H1 (cell line): ENCODE results near the gene FAM219A. TPM values are rescaled to one million over a fixed set of nuclear protein-coding genes. Genes with fewer than 3 reads are reported as not detected.

Experiments
- CTCF ChIA-PET: fragments of 300-600 bp; sonication (Branson Sonifier 250); formaldehyde crosslinking; loops from one replicate; lab custom pipeline; 2021; ENCODE audit not compliant: partially characterized antibody; lab: Charles Lee
- POLR2A ChIA-PET: fragments of 300-600 bp; sonication (Branson Sonifier 250); formaldehyde crosslinking; loops from one replicate; lab custom pipeline; 2021; ENCODE audit warnings: inconsistent platforms; ENCODE audit not compliant: partially characterized antibody; lab: Charles Lee
- DNase-seq, 2 experiments: peaks; one replicate each; pipeline versions ENCODE4 v3.0.0 to v3.0.0-alpha.2; 2010 to 2022; ENCODE audit warnings: low spot score in 2 of 2, low read depth in 1 of 2, mixed read lengths in 1 of 2
- FAIRE-seq: peaks from 2 replicates; lab custom pipeline; 2011; peaks lifted over from hg19 to GRCh38; lab: Jason Lieb, UNC
- H2AFZ ChIP-seq: 2 replicates; pipeline ENCODE4 v1.8.1; 2012; ENCODE audit warnings: low read length, inconsistent platforms
- H2AK5ac ChIP-seq: 2 replicates; pipeline ENCODE4 v1.6.1; 2013; ENCODE audit warnings: low read depth, low read length
- H2BK120ac ChIP-seq: replicated peaks from 2 replicates; pipeline ENCODE3; 2013; ENCODE audit warnings: low read depth, low read length, inconsistent platforms
- H2BK12ac ChIP-seq: 2 replicates; pipeline ENCODE4 v1.6.1; 2013; ENCODE audit warnings: low read depth, low read length
- H2BK15ac ChIP-seq: 2 replicates; pipeline ENCODE4 v1.6.1; 2013; ENCODE audit warnings: low read length
- H2BK20ac ChIP-seq: 2 replicates; pipeline ENCODE4 v1.6.1; 2013; ENCODE audit warnings: low read length
- H2BK5ac ChIP-seq: 2 replicates; pipeline ENCODE4 v1.6.1; 2013; ENCODE audit warnings: low read depth, low read length
- H3K14ac ChIP-seq: 2 replicates; pipeline ENCODE4 v1.6.1; 2013; ENCODE audit warnings: inconsistent platforms; ENCODE audit not compliant: insufficient read length
- H3K18ac ChIP-seq: 2 replicates; pipeline ENCODE4 v1.6.1; 2013; ENCODE audit warnings: low read length; ENCODE audit errors: extremely low read depth
- H3K23ac ChIP-seq: 2 replicates; pipeline ENCODE4 v1.6.1; 2013; ENCODE audit warnings: inconsistent platforms; ENCODE audit not compliant: insufficient read length
- H3K23me2 ChIP-seq: 2 replicates; pipeline ENCODE4 v1.6.1; 2013; ENCODE audit warnings: low read depth, low read length
- H3K27ac ChIP-seq: 2 replicates; pipeline ENCODE4 v1.6.1; 2011; ENCODE audit warnings: low read depth, low read length, inconsistent platforms
- H3K27me3 ChIP-seq, 4 experiments: replicated peaks in 1 of 4; 1 replicate in 1 of 4; 2 replicates in 3 of 4; pipeline versions ENCODE4 v1.6.1 to v1.8.1; 2011 to 2013; ENCODE audit warnings: low read length in 3 of 4, mild to moderate bottlenecking in 3 of 4, inconsistent platforms in 2 of 4, mixed read lengths in 2 of 4, moderate library complexity in 1 of 4; ENCODE audit not compliant: control insufficient read depth in 3 of 4, insufficient read depth in 3 of 4; ENCODE audit errors: extremely low read depth in 1 of 4
- H3K36me3 ChIP-seq, 4 experiments: 2 replicates each; pipeline versions ENCODE4 v1.6.1 to v1.8.1; 2011 to 2013; ENCODE audit warnings: mild to moderate bottlenecking in 4 of 4, low read length in 3 of 4, moderate library complexity in 2 of 4, control low read depth in 1 of 4, inconsistent platforms in 1 of 4; ENCODE audit not compliant: insufficient read depth in 4 of 4, control insufficient read depth in 2 of 4
- H3K4ac ChIP-seq: replicated peaks from 2 replicates; pipeline ENCODE3; 2013; ENCODE audit warnings: low read length, low read depth, mixed read lengths, inconsistent platforms; ENCODE audit not compliant: insufficient read length
- H3K4me1 ChIP-seq, 4 experiments: replicated peaks in 1 of 4; 1 replicate in 1 of 4; 2 replicates in 3 of 4; pipeline versions ENCODE4 v1.6.1 to v1.8.1; 2011 to 2013; ENCODE audit warnings: low read length in 3 of 4, inconsistent platforms in 2 of 4, mixed read lengths in 1 of 4; ENCODE audit not compliant: insufficient read depth in 4 of 4, control insufficient read depth in 3 of 4
- H3K4me2 ChIP-seq, 2 experiments: 2 replicates each; pipeline versions ENCODE4 v1.6.1 to v1.8.1; 2011 to 2013; ENCODE audit warnings: low read depth in 2 of 2, low read length in 2 of 2, control low read depth in 1 of 2, inconsistent platforms in 1 of 2, mild to moderate bottlenecking in 1 of 2; ENCODE audit not compliant: insufficient read depth in 1 of 2
- H3K4me3 ChIP-seq, 4 experiments: fragments of 200-600, 300-600 bp in 1 of 4; sonication (generic), shearing (Covaris generic), sonication (Bioruptor Twin) in 1 of 4; 2 replicates each; pipeline versions ENCODE4 v1.5.1 to v1.8.1; 2011 to 2016; ENCODE audit warnings: low read length in 4 of 4, low read depth in 3 of 4, control low read depth in 2 of 4, inconsistent platforms in 2 of 4, mild to moderate bottlenecking in 2 of 4, mixed read lengths in 1 of 4, moderate library complexity in 1 of 4; ENCODE audit not compliant: insufficient read depth in 2 of 4; ENCODE audit errors: extremely low read depth in 1 of 4
- H3K56ac ChIP-seq: replicated peaks from 2 replicates; pipeline ENCODE3; 2013; ENCODE audit warnings: low read depth, mild to moderate bottlenecking, mixed read lengths, low read length, inconsistent platforms; ENCODE audit not compliant: insufficient read length
- H3K79me1 ChIP-seq: 2 replicates; pipeline ENCODE4 v1.6.1; 2013; ENCODE audit warnings: low read depth, low read length, control low read depth
- H3K79me2 ChIP-seq, 2 experiments: 2 replicates each; pipeline versions ENCODE4 v1.6.1 to v1.8.1; 2012 to 2013; ENCODE audit warnings: low read length in 2 of 2, mild to moderate bottlenecking in 2 of 2, inconsistent platforms in 1 of 2; ENCODE audit not compliant: insufficient read depth in 2 of 2, control insufficient read depth in 1 of 2
- H3K9ac ChIP-seq, 4 experiments: replicated peaks in 1 of 4; 1 replicate in 1 of 4; 2 replicates in 3 of 4; pipeline versions ENCODE4 v1.6.1 to v1.8.1; 2011 to 2013; ENCODE audit warnings: low read depth in 3 of 4, low read length in 3 of 4, control low read depth in 2 of 4, mild to moderate bottlenecking in 2 of 4, moderate library complexity in 2 of 4, inconsistent platforms in 1 of 4; ENCODE audit errors: extremely low read depth in 1 of 4
- H3K9me3 ChIP-seq, 2 experiments: 2 replicates each; pipeline versions ENCODE4 v1.6.1 to v1.8.1; 2012 to 2013; ENCODE audit warnings: mild to moderate bottlenecking in 2 of 2, moderate library complexity in 2 of 2, control low read depth in 1 of 2, inconsistent platforms in 1 of 2, low read depth in 1 of 2, low read length in 1 of 2, mixed read lengths in 1 of 2; ENCODE audit not compliant: insufficient read depth in 2 of 2
- H4K20me1 ChIP-seq, 2 experiments: replicated peaks in 1 of 2; 2 replicates each; pipeline versions ENCODE3 to v1.8.1; 2011 to 2013; ENCODE audit warnings: inconsistent platforms in 2 of 2, low read length in 2 of 2, mild to moderate bottlenecking in 1 of 2; ENCODE audit not compliant: insufficient read depth in 2 of 2, control insufficient read depth in 1 of 2
- H4K5ac ChIP-seq: 2 replicates; pipeline ENCODE4 v1.6.1; 2013; ENCODE audit warnings: low read length, low read depth, mixed read lengths, inconsistent platforms; ENCODE audit not compliant: insufficient read length
- H4K8ac ChIP-seq: 2 replicates; pipeline ENCODE4 v1.8.0; 2013; ENCODE audit warnings: mild to moderate bottlenecking, moderate library complexity, low read length, inconsistent platforms; ENCODE audit not compliant: insufficient read depth; ENCODE audit errors: extremely low read depth
- H4K91ac ChIP-seq: replicated peaks from 2 replicates; pipeline ENCODE3; 2013; ENCODE audit warnings: low read length, mixed read lengths, inconsistent platforms; ENCODE audit not compliant: insufficient read length
- CREB1 ChIP-seq: IDR thresholded peaks from 2 replicates; pipeline ENCODE4 v1.6.1; 2012; ENCODE audit warnings: inconsistent platforms
- EP300 ChIP-seq, 2 experiments: IDR thresholded peaks; 1 replicate in 1 of 2; 2 replicates in 1 of 2; pipeline ENCODE4 v1.6.1; 2011 to 2012; ENCODE audit warnings: low read depth in 2 of 2, low read length in 2 of 2, mild to moderate bottlenecking in 2 of 2, borderline replicate concordance in 1 of 2, inconsistent platforms in 1 of 2, moderate library complexity in 1 of 2
- HDAC6 ChIP-seq: IDR thresholded peaks from one replicate; pipeline ENCODE4 v1.7.1; 2012; ENCODE audit warnings: low read depth, mild to moderate bottlenecking, inconsistent platforms, low read length, moderate library complexity
- KDM4A ChIP-seq: IDR thresholded peaks from one replicate; pipeline ENCODE4 v1.7.1; 2012; ENCODE audit warnings: low read depth, mild to moderate bottlenecking, moderate library complexity, low read length, inconsistent platforms; ENCODE audit not compliant: severe bottlenecking
- RBBP5 ChIP-seq: IDR thresholded peaks from 2 replicates; pipeline ENCODE4 v1.7.1; 2012; ENCODE audit warnings: low read depth, mild to moderate bottlenecking, inconsistent platforms, low read length, moderate library complexity, borderline replicate concordance
- SIRT6 ChIP-seq: IDR thresholded peaks from one replicate; pipeline ENCODE4 v1.7.1; 2012; ENCODE audit warnings: low read length, inconsistent platforms
- SRF ChIP-seq: IDR thresholded peaks from 2 replicates; pipeline ENCODE4 v1.6.1; 2011; ENCODE audit warnings: mild to moderate bottlenecking, low read depth, low read length, moderate library complexity
- SUZ12 ChIP-seq: fragments of 200-600 bp; sonication (generic); IDR thresholded peaks from 2 replicates; pipeline ENCODE4 v1.6.1; 2012; ENCODE audit warnings: mild to moderate bottlenecking, inconsistent platforms, low read length, moderate library complexity, mixed read lengths
- TCF12 ChIP-seq: IDR thresholded peaks from 2 replicates; pipeline ENCODE4 v1.6.1; 2011; ENCODE audit warnings: low read depth, mild to moderate bottlenecking, low read length
- YY1 ChIP-seq: IDR thresholded peaks from 2 replicates; pipeline ENCODE4 v1.6.1; 2011; ENCODE audit warnings: low read depth, mild to moderate bottlenecking, low read length
- ZNF274 ChIP-seq: IDR thresholded peaks from 2 replicates; pipeline ENCODE4 v1.7.0; 2012; ENCODE audit warnings: low read length, borderline replicate concordance; ENCODE audit errors: extremely low read depth
- WGBS, 2 experiments: shearing (Covaris generic) in 1 of 2; methylation state at CpG; one replicate each; pipeline versions ENCODE4 v1.1.6 to v1.1.7; 2013 to 2015; ENCODE audit warnings: low lambda C conversion rate in 2 of 2, mixed read lengths in 2 of 2, inconsistent platforms in 1 of 2, low coverage in 1 of 2, missing lambda C conversion rate in 1 of 2; ENCODE audit not compliant: insufficient replicate concordance in 2 of 2, insufficient coverage in 1 of 2, insufficient read length in 1 of 2; ENCODE audit errors: extremely low coverage in 1 of 2, missing lambda C conversion rate in 1 of 2; 5-methylcytosine and 5-hydroxymethylcytosine counted together
- polyA plus RNA-seq, 7 experiments: library from polyadenylated mRNA; depleted of rRNA in 3 of 7; stranded (reverse) in 5 of 7; unstranded in 2 of 7; fragments of >200 nt in 5 of 7; fragments of 200-250 nt in 2 of 7; gene quantifications; 1 replicate in 5 of 7; 2 replicates in 1 of 7; 4 replicates in 1 of 7; pipeline versions ENCODE4 v1.2.1 to v1.2.3, GENCODE V29; 2011 to 2013; ENCODE audit warnings: missing spikeins in 2 of 7, mixed read lengths in 2 of 7
- total RNA-seq: library from RNA; stranded (reverse); fragmentation: NEBNext Ultra II Directional; extraction: Animal tissue kit (Norgen Biotek cat#: 25700); gene quantifications from 2 replicates; pipeline ENCODE4 v1.2.1, GENCODE V29; 2021
- TF ChIP-seq, protein P1 (sequence below): IDR thresholded peaks from 2 replicates; pipeline ENCODE4 v1.6.1; 2012; ENCODE audit warnings: inconsistent platforms
- TF ChIP-seq, protein P2 (sequence below): IDR thresholded peaks from 2 replicates; pipeline ENCODE4 v1.6.1; 2011; ENCODE audit warnings: low read length, improper control_type of control experiment

The FAM219A gene
- total and polyA plus RNA-seq, 2 of the 8 experiments (the other 6 are each of a cell fraction or from before 2014, with no cell fraction given): 7.7 to 10.4 TPM

DNA sequence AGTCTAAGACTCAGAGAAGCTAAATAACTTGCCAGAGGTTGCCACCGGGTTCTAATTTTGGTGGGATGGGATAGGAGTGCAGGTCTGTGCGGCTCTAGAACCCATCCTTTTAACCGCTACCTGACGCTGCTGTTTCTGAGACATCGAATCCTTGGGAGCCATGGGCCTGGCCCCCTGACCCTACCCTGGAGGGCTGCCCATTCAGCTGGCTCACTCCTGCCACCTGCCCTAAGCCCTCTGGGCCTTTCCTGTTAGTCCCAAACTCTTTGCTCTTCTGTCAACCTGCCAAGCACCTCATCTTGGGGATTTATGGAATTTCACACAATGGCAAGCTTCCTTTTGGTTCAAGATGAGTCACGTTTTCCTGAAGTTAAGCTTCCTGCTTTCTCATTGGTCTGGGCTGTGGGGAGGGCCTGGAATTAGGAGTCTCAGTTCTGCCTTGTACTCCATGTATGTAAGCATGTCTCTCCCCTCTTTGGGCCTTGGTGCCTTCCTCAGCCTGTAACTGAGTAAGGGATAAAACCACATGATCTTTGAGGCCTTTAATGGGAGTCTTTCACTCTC, 37.9 kb upstream of the FAM219A start:
- Histone ChIP-seq H3K9me3 (no peaks in the 10 kb centered on the region), H2BK12ac (no peak overlapping the region), H3K27me3 (no peaks in the 10 kb centered on the region; a peak in 1 of 7 replicates), H4K5ac (no peak overlapping the region), H3K27ac (no peak overlapping the region), H3K23ac (no peak overlapping the region), H4K20me1 (no peaks in the 10 kb centered on the region), H3K18ac (no peak overlapping the region), H3K4ac (no peak overlapping the region), H3K23me2 (no peaks in the 10 kb centered on the region), H2AK5ac (no peak overlapping the region), H3K4me3 (no peak overlapping the region), H4K91ac (no peak overlapping the region), H3K4me2 (no peak overlapping the region), H2BK20ac (no peak overlapping the region), H3K14ac (no peak overlapping the region), H3K9ac (no peak overlapping the region), H3K79me1 (no peaks in the 10 kb centered on the region), H4K8ac (no peak overlapping the region), H3K36me3 (no peaks in the 10 kb centered on the region), H2BK120ac (no peak overlapping the region), H2BK15ac (no peak overlapping the region), H3K79me2 (no peaks in the 10 kb centered on the region), H3K56ac (no peak overlapping the region), H2AFZ (no peak overlapping the region), H3K4me1 (no peaks in the 10 kb centered on the region), H2BK5ac (no peak overlapping the region)
- DNase-seq (no peak), FAIRE-seq (no peak)
- TF ChIP-seq, protein P1, sequence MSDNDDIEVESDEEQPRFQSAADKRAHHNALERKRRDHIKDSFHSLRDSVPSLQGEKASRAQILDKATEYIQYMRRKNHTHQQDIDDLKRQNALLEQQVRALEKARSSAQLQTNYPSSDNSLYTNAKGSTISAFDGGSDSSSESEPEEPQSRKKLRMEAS: no peak
- TF ChIP-seq RBBP5: no peak
- TF ChIP-seq SUZ12: no peak
- no peak for TF ChIP-seq SIRT6
- TF ChIP-seq, protein P2, sequence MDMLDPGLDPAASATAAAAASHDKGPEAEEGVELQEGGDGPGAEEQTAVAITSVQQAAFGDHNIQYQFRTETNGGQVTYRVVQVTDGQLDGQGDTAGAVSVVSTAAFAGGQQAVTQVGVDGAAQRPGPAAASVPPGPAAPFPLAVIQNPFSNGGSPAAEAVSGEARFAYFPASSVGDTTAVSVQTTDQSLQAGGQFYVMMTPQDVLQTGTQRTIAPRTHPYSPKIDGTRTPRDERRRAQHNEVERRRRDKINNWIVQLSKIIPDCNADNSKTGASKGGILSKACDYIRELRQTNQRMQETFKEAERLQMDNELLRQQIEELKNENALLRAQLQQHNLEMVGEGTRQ: no peak
- TF ChIP-seq EP300 (IDR thresholded peaks at IDR 0.05; ENCODE audit: borderline replicate concordance in 1 of 2, low read depth in 2 of 2, low read length in 2 of 2): no peak
- no peak for TF ChIP-seq YY1
- TF ChIP-seq TCF12: no peak
- TF ChIP-seq SRF: no peak
- TF ChIP-seq HDAC6: no peak
- TF ChIP-seq KDM4A: no peak
- TF ChIP-seq ZNF274: no peak
- no peak for TF ChIP-seq CREB1
- POLR2A ChIA-PET: no interaction called here
- CTCF ChIA-PET: interaction anchor here (0.8 to 9.6 kb wide), 19 partner anchors 9 to 109 kb away, joined by 3 to 114 read pairs (median 6); partner anchors contain the start of gene ENHO
- WGBS, 2 experiments: 84% methylated on average over 6 of the region's 6 CpGs; no CpG with 5 or more reads in 1 of the 2 experiments
